GM21381 (cell line): ENCODE measurements around the gene ADGRV1.

ENCODE experiments used
- ATAC-seq: cut with Tn5 transposase; IDR thresholded peaks from one replicate; pipeline ENCODE4 v1.9.1; 2021; ENCODE audit warnings: mild to moderate bottlenecking, moderate library complexity; ENCODE audit not compliant: unreplicated experiment

Gene ADGRV1

GRCh38 chr5:91125916-91126315 is 567.3 kb downstream of the ADGRV1 start:
- no peak for ATAC-seq

GRCh38 chr5:91126448-91126847 is 567.9 kb downstream of the ADGRV1 start:
- no peak for ATAC-seq

- no peak for ATAC-seq
These were observed 568.3 kb downstream of the ADGRV1 start for GRCh38 chr5:91126888-91127287.

- ATAC-seq: no peak
These were observed 569.0 kb downstream of the ADGRV1 start for GRCh38 chr5:91127456-91128081.

GRCh38 chr5:91128604-91129003 is 570.0 kb downstream of the ADGRV1 start:
- no peak for ATAC-seq

- no peak for ATAC-seq
These were observed 571.2 kb downstream of the ADGRV1 start for GRCh38 chr5:91129748-91130147.

GRCh38 chr5:91130759-91131158 is 572.2 kb downstream of the ADGRV1 start:
- no peak for ATAC-seq

GRCh38 chr5:91132550-91132949 is 574.0 kb downstream of the ADGRV1 start:
- no peak for ATAC-seq

GRCh38 chr5:91133183-91133582 is 574.6 kb downstream of the ADGRV1 start:
- ATAC-seq: no peak

GRCh38 chr5:91135475-91136248 is 577.1 kb downstream of the ADGRV1 start:
- ATAC-seq: no peak

GRCh38 chr5:91136271-91136670 is 577.7 kb downstream of the ADGRV1 start:
- no peak for ATAC-seq

GRCh38 chr5:91137647-91138046 is 579.0 kb downstream of the ADGRV1 start:
- ATAC-seq: no peak

GRCh38 chr5:91139572-91140200 is 581.1 kb downstream of the ADGRV1 start:
- no peak for ATAC-seq

- no peak for ATAC-seq
These were observed 582.1 kb downstream of the ADGRV1 start for GRCh38 chr5:91140657-91141056.

- ATAC-seq: no peak
These were observed 583.0 kb downstream of the ADGRV1 start for GRCh38 chr5:91141642-91142041.

GRCh38 chr5:91142386-91142785 is 583.8 kb downstream of the ADGRV1 start:
- ATAC-seq: no peak

- no peak for ATAC-seq
These were observed 584.2 kb downstream of the ADGRV1 start for GRCh38 chr5:91142819-91143218.

GRCh38 chr5:91143840-91144239 is 585.2 kb downstream of the ADGRV1 start:
- ATAC-seq: no peak

GRCh38 chr5:91144491-91145332 is 586.1 kb downstream of the ADGRV1 start:
- no peak for ATAC-seq

GRCh38 chr5:91145333-91145620 is 586.7 kb downstream of the ADGRV1 start:
- ATAC-seq: no peak

- no peak for ATAC-seq
These were observed 587.6 kb downstream of the ADGRV1 start for GRCh38 chr5:91146230-91146629.
